Measurements from ENCODE around the gene LPP.

- TF ChIP-seq CTCF (IDR thresholded peaks at IDR 0.05; ENCODE audit: low read depth, low read length, poor library complexity, severe bottlenecking) (no peak), EZH2phosphoT487 (IDR thresholded peaks at IDR 0.05; ENCODE audit: borderline replicate concordance, low read length) (no peak)
Observed at GRCh38 chr3:188553569-188553968, 399.6 kb downstream of the LPP start.
